H9 (cell line): ENCODE results near the gene TBX1. TPM values are rescaled to one million over a fixed set of nuclear protein-coding genes. Genes with fewer than 3 reads are reported as not detected.

ENCODE experiments used
- DNase-seq: peaks from one replicate; pipeline ENCODE4 v3.0.0-alpha.2; 2017
- H2AFZ ChIP-seq: one replicate; pipeline ENCODE4 v1.6.1; 2013; ENCODE audit warnings: mild to moderate bottlenecking, low read length, control low read depth, moderate library complexity
- H2AK5ac ChIP-seq: 2 replicates; pipeline ENCODE4 v1.6.1; 2013; ENCODE audit warnings: low read length, control low read depth, mixed read lengths; ENCODE audit not compliant: insufficient read length
- H2BK120ac ChIP-seq: one replicate; pipeline ENCODE4 v1.6.1; 2013; ENCODE audit warnings: low read depth, mild to moderate bottlenecking, low read length, control low read depth, inconsistent platforms; ENCODE audit not compliant: poor library complexity, severe bottlenecking
- H2BK12ac ChIP-seq: 2 replicates; pipeline ENCODE4 v1.6.1; 2013; ENCODE audit warnings: low read length, control low read depth, mixed read lengths, low read depth; ENCODE audit not compliant: insufficient read length
- H2BK15ac ChIP-seq: 2 replicates; pipeline ENCODE4 v1.6.1; 2013; ENCODE audit warnings: low read depth, low read length, control low read depth
- H2BK20ac ChIP-seq: one replicate; pipeline ENCODE4 v1.6.1; 2013; ENCODE audit warnings: low read depth, mild to moderate bottlenecking, low read length, control low read depth, inconsistent platforms; ENCODE audit not compliant: poor library complexity, severe bottlenecking
- H2BK5ac ChIP-seq: 2 replicates; pipeline ENCODE4 v1.6.1; 2013; ENCODE audit warnings: low read length, control low read depth, mixed read lengths; ENCODE audit not compliant: insufficient read length
- H3K14ac ChIP-seq: 2 replicates; pipeline ENCODE4 v1.6.1; 2013; ENCODE audit warnings: low read length, control low read depth; ENCODE audit not compliant: insufficient read depth
- H3K18ac ChIP-seq: 2 replicates; pipeline ENCODE4 v1.6.1; 2013; ENCODE audit warnings: low read depth, mild to moderate bottlenecking, mixed read lengths, low read length, control low read depth; ENCODE audit not compliant: insufficient read length
- H3K23ac ChIP-seq: 2 replicates; pipeline ENCODE4 v1.6.1; 2013; ENCODE audit warnings: low read length, control low read depth, mixed read lengths, low read depth; ENCODE audit not compliant: insufficient read length
- H3K23me2 ChIP-seq: 2 replicates; pipeline ENCODE4 v1.6.1; 2013; ENCODE audit warnings: low read depth, mild to moderate bottlenecking, mixed read lengths, low read length, control low read depth; ENCODE audit not compliant: insufficient read length, poor library complexity, severe bottlenecking
- H3K27ac ChIP-seq: 2 replicates; pipeline ENCODE4 v1.5.1; 2013; ENCODE audit warnings: low read length, control low read depth, mixed read lengths, low read depth; ENCODE audit not compliant: insufficient read length
- H3K27me3 ChIP-seq: 2 replicates; pipeline ENCODE4 v1.6.1; 2013; ENCODE audit warnings: low read length, control low read depth, inconsistent platforms; ENCODE audit not compliant: insufficient read depth
- H3K4ac ChIP-seq: 2 replicates; pipeline ENCODE4 v1.6.1; 2013; ENCODE audit warnings: low read depth, mild to moderate bottlenecking, control low read depth, inconsistent platforms, low read length, moderate library complexity
- H3K4me1 ChIP-seq: 2 replicates; pipeline ENCODE4 v1.6.1; 2013; ENCODE audit warnings: low read length, control low read depth, inconsistent platforms; ENCODE audit not compliant: insufficient read depth
- H3K4me2 ChIP-seq: 2 replicates; pipeline ENCODE4 v1.6.1; 2013; ENCODE audit warnings: low read length, control low read depth, mixed read lengths; ENCODE audit not compliant: insufficient read length, insufficient read depth
- H3K56ac ChIP-seq: 2 replicates; pipeline ENCODE4 v1.6.1; 2013; ENCODE audit warnings: low read depth, mild to moderate bottlenecking, mixed read lengths, low read length, control low read depth; ENCODE audit not compliant: insufficient read length
- H3K79me1 ChIP-seq: 2 replicates; pipeline ENCODE4 v1.6.1; 2013; ENCODE audit warnings: low read depth, mild to moderate bottlenecking, moderate library complexity, low read length, control low read depth, inconsistent platforms; ENCODE audit not compliant: insufficient read depth, poor library complexity, severe bottlenecking
- H3K79me2 ChIP-seq: 2 replicates; pipeline ENCODE4 v1.6.1; 2013; ENCODE audit warnings: low read length, control low read depth, inconsistent platforms; ENCODE audit not compliant: insufficient read depth
- H3K9ac ChIP-seq: 2 replicates; pipeline ENCODE4 v1.6.1; 2013; ENCODE audit warnings: low read length, control low read depth, mixed read lengths; ENCODE audit not compliant: insufficient read length; ENCODE audit errors: extremely low read depth
- H3K9me3 ChIP-seq: one replicate; pipeline ENCODE4 v1.6.1; 2013; ENCODE audit warnings: low read depth, low read length, inconsistent platforms; ENCODE audit not compliant: control insufficient read depth
- H3T11ph ChIP-seq: one replicate; pipeline ENCODE4 v1.6.1; 2013; ENCODE audit warnings: mild to moderate bottlenecking, low read length, control low read depth, inconsistent platforms
- H4K20me1 ChIP-seq: one replicate; pipeline ENCODE4 v1.6.1; 2013; ENCODE audit not compliant: control insufficient read depth, insufficient read length, insufficient read depth
- H4K5ac ChIP-seq: 2 replicates; pipeline ENCODE4 v1.6.1; 2013; ENCODE audit warnings: low read depth, mild to moderate bottlenecking, mixed read lengths, low read length, control low read depth; ENCODE audit not compliant: insufficient read length
- H4K8ac ChIP-seq: replicated peaks from 2 replicates; pipeline ENCODE4 v1.6.1; 2013; ENCODE audit warnings: low read length, control low read depth, mixed read lengths, low read depth; ENCODE audit not compliant: insufficient read length
- H4K91ac ChIP-seq: 2 replicates; pipeline ENCODE4 v1.6.1; 2013; ENCODE audit warnings: low read depth, mild to moderate bottlenecking, moderate library complexity, mixed read lengths, low read length, control low read depth; ENCODE audit not compliant: insufficient read length
- H3K27ac Mint-ChIP-seq, 3 experiments: 2 replicates in 2 of 3; 3 replicates in 1 of 3; pipeline ENCODE4 v1.8.0; 2020 to 2021; ENCODE audit warnings: mixed read lengths in 3 of 3, mild to moderate bottlenecking in 1 of 3, moderate library complexity in 1 of 3
- H3K27me3 Mint-ChIP-seq: 2 replicates; pipeline ENCODE4 v1.8.0; 2021; ENCODE audit warnings: low read depth, mild to moderate bottlenecking, moderate library complexity, mixed read lengths
- H3K36me3 Mint-ChIP-seq, 3 experiments: 2 replicates in 2 of 3; 3 replicates in 1 of 3; pipeline ENCODE4 v1.8.0; 2020 to 2021; ENCODE audit warnings: low read depth in 3 of 3, mixed read lengths in 3 of 3; ENCODE audit not compliant: insufficient read depth in 1 of 3
- H3K4me1 Mint-ChIP-seq, 2 experiments: 2 replicates each; pipeline ENCODE4 v1.8.0; 2020; ENCODE audit warnings: mixed read lengths in 2 of 2
- H3K4me3 Mint-ChIP-seq, 2 experiments: 2 replicates in 1 of 2; 3 replicates in 1 of 2; pipeline ENCODE4 v1.8.0; 2020 to 2021; ENCODE audit warnings: mild to moderate bottlenecking in 2 of 2, mixed read lengths in 2 of 2, moderate library complexity in 1 of 2
- H3K9me3 Mint-ChIP-seq, 2 experiments: 2 replicates in 1 of 2; 3 replicates in 1 of 2; pipeline ENCODE4 v1.8.0; 2020; ENCODE audit warnings: mild to moderate bottlenecking in 2 of 2, mixed read lengths in 2 of 2, moderate library complexity in 1 of 2
- WGBS: extraction: QIAGEN DNeasy Blood & Tissue Kit; methylation state at CpG from one replicate; pipeline ENCODE4 v1.1.7; 2013; ENCODE audit warnings: missing lambda C conversion rate, low lambda C conversion rate, mixed read lengths; ENCODE audit not compliant: insufficient read length; ENCODE audit errors: extremely low coverage; 5-methylcytosine and 5-hydroxymethylcytosine counted together
- total RNA-seq: library from RNA; stranded (reverse); gene quantifications from 2 replicates; pipeline ENCODE4 v1.2.1, GENCODE V29; 2021
- TF ChIP-seq, protein P1 (sequence below): fragments of 200-600 bp; sonication (generic); conservative IDR thresholded peaks from 3 replicates; pipeline ENCODE4 v1.8.0; 2021; ENCODE audit warnings: antibody characterized with exemption, mild to moderate bottlenecking

Gene TBX1
- total RNA-seq, 1 experiment from 2014 or later, result 2.2 TPM

DNA sequence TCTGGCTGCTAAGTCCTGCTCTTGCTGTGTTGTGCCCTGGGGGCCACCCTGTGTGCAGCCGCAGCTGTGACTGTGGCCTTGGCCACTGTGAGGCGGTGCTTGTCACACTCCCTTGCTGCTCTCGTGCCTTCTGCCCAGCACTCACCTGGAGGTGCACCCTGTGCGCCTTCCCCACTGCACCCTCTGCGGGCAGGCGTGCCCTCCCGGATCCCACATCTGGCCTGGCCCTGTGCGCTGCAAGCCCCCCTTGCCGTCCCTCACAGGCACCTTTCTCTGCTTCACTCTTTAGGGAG is 27.2 kb downstream of the TBX1 start:
- Histone ChIP-seq H4K5ac (no peak overlapping the region), H3K4me1 (no peaks in the 10 kb centered on the region), H3K4me2 (no peak overlapping the region), H4K20me1 (peaks cover 3% of the 10 kb centered on the region), H2AFZ (no peak overlapping the region), H3K56ac (no peak overlapping the region), H3K23ac (no peak overlapping the region), H4K8ac (no peak overlapping the region), H2BK120ac (no peak overlapping the region), H3K14ac (no peak overlapping the region), H3K27me3 (no peaks in the 10 kb centered on the region), H3K4ac (no peak overlapping the region), H4K91ac (no peak overlapping the region), H3K9me3 (no peaks in the 10 kb centered on the region), H2BK12ac (no peak overlapping the region), H3K9ac (no peak overlapping the region), H3K23me2 (no peaks in the 10 kb centered on the region), H2BK20ac (no peak overlapping the region), H3K27ac (no peak overlapping the region), H2BK5ac (no peak overlapping the region), H2AK5ac (no peak overlapping the region), H3K18ac (no peak overlapping the region), H3K79me1 (no peaks in the 10 kb centered on the region), H2BK15ac (no peak overlapping the region), H3T11ph (no peak overlapping the region), H3K79me2 (no peaks in the 10 kb centered on the region)
- TF ChIP-seq, protein P1, sequence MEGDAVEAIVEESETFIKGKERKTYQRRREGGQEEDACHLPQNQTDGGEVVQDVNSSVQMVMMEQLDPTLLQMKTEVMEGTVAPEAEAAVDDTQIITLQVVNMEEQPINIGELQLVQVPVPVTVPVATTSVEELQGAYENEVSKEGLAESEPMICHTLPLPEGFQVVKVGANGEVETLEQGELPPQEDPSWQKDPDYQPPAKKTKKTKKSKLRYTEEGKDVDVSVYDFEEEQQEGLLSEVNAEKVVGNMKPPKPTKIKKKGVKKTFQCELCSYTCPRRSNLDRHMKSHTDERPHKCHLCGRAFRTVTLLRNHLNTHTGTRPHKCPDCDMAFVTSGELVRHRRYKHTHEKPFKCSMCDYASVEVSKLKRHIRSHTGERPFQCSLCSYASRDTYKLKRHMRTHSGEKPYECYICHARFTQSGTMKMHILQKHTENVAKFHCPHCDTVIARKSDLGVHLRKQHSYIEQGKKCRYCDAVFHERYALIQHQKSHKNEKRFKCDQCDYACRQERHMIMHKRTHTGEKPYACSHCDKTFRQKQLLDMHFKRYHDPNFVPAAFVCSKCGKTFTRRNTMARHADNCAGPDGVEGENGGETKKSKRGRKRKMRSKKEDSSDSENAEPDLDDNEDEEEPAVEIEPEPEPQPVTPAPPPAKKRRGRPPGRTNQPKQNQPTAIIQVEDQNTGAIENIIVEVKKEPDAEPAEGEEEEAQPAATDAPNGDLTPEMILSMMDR, result no peak
- no peak for DNase-seq
- no peak overlapping the region; a peak in 1 of 7 replicates for H3K27ac Mint-ChIP-seq
- H3K27me3 Mint-ChIP-seq, result peaks cover 4% of the 10 kb centered on the region
- H3K9me3 Mint-ChIP-seq, result no peaks in the 10 kb centered on the region; a peak in 1 of 5 replicates
- peaks cover 5 to 7% of the 10 kb centered on the region in 2 experiments; a peak in 1 of 4 replicates for H3K4me1 Mint-ChIP-seq
- WGBS, result no CpG with 5 or more reads among the region's 9 CpGs
- H3K36me3 Mint-ChIP-seq, result peaks cover 0 to 3% (median 0%) of the 10 kb centered on the region in 3 experiments; a peak in 4 of 7 replicates
- no peak overlapping the region for H3K4me3 Mint-ChIP-seq
